H1 (cell line): ENCODE results near the gene SUOX. TPM values are rescaled to one million over a fixed set of nuclear protein-coding genes. Genes with fewer than 3 reads are reported as not detected.
A peak's percentile ranks its signal among the peaks of the same experiment; 100 is the strongest.

Source experiments
- EP300 ChIP-seq, 2 experiments: IDR thresholded peaks; 1 replicate in 1 of 2; 2 replicates in 1 of 2; pipeline ENCODE4 v1.6.1; 2011 to 2012; ENCODE audit warnings: low read depth in 2 of 2, low read length in 2 of 2, mild to moderate bottlenecking in 2 of 2, borderline replicate concordance in 1 of 2, inconsistent platforms in 1 of 2, moderate library complexity in 1 of 2
- EZH2 ChIP-seq: fragments of 200-600 bp; sonication (generic); IDR thresholded peaks from 2 replicates; pipeline ENCODE4 v1.7.1; 2012; ENCODE audit warnings: low read depth, mild to moderate bottlenecking, moderate library complexity, low read length, inconsistent platforms; ENCODE audit not compliant: severe bottlenecking
- HDAC2 ChIP-seq, 2 experiments: fragments of 300-600 bp in 1 of 2; sonication (generic) in 1 of 2; IDR thresholded peaks; 2 replicates each; pipeline ENCODE4 v1.6.1; 2011 to 2012; ENCODE audit warnings: low read depth in 2 of 2, low read length in 2 of 2, mild to moderate bottlenecking in 2 of 2, moderate library complexity in 2 of 2, borderline replicate concordance in 1 of 2, inconsistent platforms in 1 of 2
- JUND ChIP-seq: IDR thresholded peaks from 2 replicates; pipeline ENCODE4 v1.6.1; 2011; ENCODE audit warnings: mild to moderate bottlenecking, improper control_type of control experiment, low read length
- NANOG ChIP-seq: IDR thresholded peaks from 2 replicates; pipeline ENCODE4 v1.6.1; 2011; ENCODE audit warnings: low read length, low read depth, mild to moderate bottlenecking, inconsistent platforms; ENCODE audit not compliant: insufficient read depth, poor library complexity, severe bottlenecking
- PHF8 ChIP-seq: fragments of 200-600 bp; sonication (generic); conservative IDR thresholded peaks from 2 replicates; pipeline ENCODE4 v1.7.1; 2012; ENCODE audit warnings: low read depth, mild to moderate bottlenecking, inconsistent platforms, low read length, moderate library complexity
- POLR2AphosphoS5 ChIP-seq: IDR thresholded peaks from 2 replicates; pipeline ENCODE4 v1.6.1; 2011; ENCODE audit warnings: low read depth, low read length
- RAD21 ChIP-seq, 2 experiments: IDR thresholded peaks in 1 of 2; conservative IDR thresholded peaks in 1 of 2; 2 replicates each; pipeline ENCODE4 v1.6.1; 2011; ENCODE audit warnings: low read depth in 2 of 2, low read length in 2 of 2, improper control_type of control experiment in 1 of 2, inconsistent platforms in 1 of 2, mild to moderate bottlenecking in 1 of 2, moderate library complexity in 1 of 2
- SIN3A ChIP-seq, 2 experiments: IDR thresholded peaks in 1 of 2; conservative IDR thresholded peaks in 1 of 2; 2 replicates each; pipeline ENCODE4 v1.6.1; 2011 to 2012; ENCODE audit warnings: low read length in 2 of 2, improper control_type of control experiment in 1 of 2, low read depth in 1 of 2, mild to moderate bottlenecking in 1 of 2
- SIX5 ChIP-seq: IDR thresholded peaks from 2 replicates; pipeline ENCODE4 v1.6.1; 2011; ENCODE audit warnings: mild to moderate bottlenecking, low read depth, low read length
- SP4 ChIP-seq: IDR thresholded peaks from 2 replicates; pipeline ENCODE4 v1.6.1; 2012; ENCODE audit warnings: low read length, inconsistent platforms
- TAF7 ChIP-seq: optimal IDR thresholded peaks from 2 replicates; pipeline ENCODE3; 2011; ENCODE audit warnings: low read depth, mild to moderate bottlenecking, inconsistent platforms, low read length, moderate library complexity, borderline replicate concordance
- TCF12 ChIP-seq: IDR thresholded peaks from 2 replicates; pipeline ENCODE4 v1.6.1; 2011; ENCODE audit warnings: low read depth, mild to moderate bottlenecking, low read length
- polyA plus RNA-seq, 7 experiments: library from polyadenylated mRNA; depleted of rRNA in 3 of 7; stranded (reverse) in 5 of 7; unstranded in 2 of 7; fragments of >200 nt in 5 of 7; fragments of 200-250 nt in 2 of 7; gene quantifications; 1 replicate in 5 of 7; 2 replicates in 1 of 7; 4 replicates in 1 of 7; pipeline versions ENCODE4 v1.2.1 to v1.2.3, GENCODE V29; 2011 to 2013; ENCODE audit warnings: missing spikeins in 2 of 7, mixed read lengths in 2 of 7
- total RNA-seq: library from RNA; stranded (reverse); fragmentation: NEBNext Ultra II Directional; extraction: Animal tissue kit (Norgen Biotek cat#: 25700); gene quantifications from 2 replicates; pipeline ENCODE4 v1.2.1, GENCODE V29; 2021
- TF ChIP-seq, protein P1 (sequence below): IDR thresholded peaks from 2 replicates; pipeline ENCODE4 v1.6.1; 2012; ENCODE audit warnings: inconsistent platforms
- TF ChIP-seq, protein P2 (sequence below): IDR thresholded peaks from 2 replicates; pipeline ENCODE4 v1.6.1; 2012; ENCODE audit warnings: inconsistent platforms

SUOX gene
- total and polyA plus RNA-seq, 2 of the 8 experiments (the other 6 are each of a cell fraction or from before 2014, with no cell fraction given) = 22.5 to 31.3 TPM

DNA sequence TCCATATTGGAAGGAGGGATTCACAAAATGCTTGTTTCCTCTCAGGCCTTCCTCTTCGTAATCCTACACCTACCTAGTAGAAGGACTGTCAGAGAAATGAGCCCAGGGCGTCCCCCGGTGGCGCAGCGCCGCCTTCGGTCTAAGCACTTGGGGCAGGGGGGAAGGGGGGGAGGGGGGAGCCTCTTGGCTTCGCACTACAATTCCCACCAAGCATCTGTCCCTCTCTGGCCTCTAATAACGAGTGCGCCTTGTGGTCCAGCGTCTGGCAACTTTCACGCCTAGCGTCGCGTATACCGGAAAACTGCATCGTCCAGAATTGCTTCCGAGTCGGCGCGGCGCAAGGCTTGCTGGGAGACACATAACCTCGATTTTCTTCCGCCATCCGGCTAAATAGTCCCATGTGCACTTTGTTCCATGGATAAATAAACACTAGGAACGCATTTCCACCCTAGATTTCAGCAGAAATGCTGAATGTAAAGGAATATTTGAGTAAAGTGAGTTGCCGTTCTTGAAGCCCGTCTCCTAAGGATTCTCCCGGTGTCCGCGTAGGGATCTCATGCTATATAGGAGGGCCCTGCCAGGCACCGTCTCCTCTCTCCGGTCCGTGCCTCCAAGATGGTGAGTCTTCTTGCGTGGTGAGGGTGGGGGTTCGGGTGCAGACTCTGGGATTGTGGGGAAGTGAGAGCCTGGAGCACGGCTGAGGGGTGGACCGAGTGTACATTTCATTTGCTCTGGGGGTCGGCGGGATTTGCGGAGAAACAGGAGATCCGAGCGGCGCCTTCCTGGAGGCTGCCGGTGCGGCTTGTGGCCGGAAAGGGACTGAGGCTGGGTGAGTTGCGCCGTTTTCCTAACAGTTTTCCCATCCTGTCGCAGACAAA, 44.7 kb downstream of the SUOX start, which contains the start of gene RPS26 (continued):
- peak; percentile 63 to 69 for TF ChIP-seq RAD21 (IDR thresholded peaks at IDR 0.05 in 1 of 2, conservative IDR thresholded peaks at IDR 0.05 in 1 of 2; ENCODE audit: low read depth in 2 of 2, low read length in 2 of 2)
- TF ChIP-seq PHF8 = peak; percentile 96
- TF ChIP-seq POLR2AphosphoS5 = peak; percentile 99
- no peak for TF ChIP-seq NANOG
- TF ChIP-seq TAF7 = peak; percentile 98
- no peak for TF ChIP-seq EP300 (IDR thresholded peaks at IDR 0.05; ENCODE audit: borderline replicate concordance in 1 of 2, low read depth in 2 of 2, low read length in 2 of 2)
- no peak; the same call in 1 of the 2 replicates for TF ChIP-seq JUND
- peak in 1 of 2 experiments; percentile 88; a peak in 1 of 4 replicates for TF ChIP-seq SIN3A (conservative IDR thresholded peaks at IDR 0.05 in 1 of 2, IDR thresholded peaks at IDR 0.05 in 1 of 2; ENCODE audit: low read depth in 1 of 2, low read length in 2 of 2)
- TF ChIP-seq, protein P1, sequence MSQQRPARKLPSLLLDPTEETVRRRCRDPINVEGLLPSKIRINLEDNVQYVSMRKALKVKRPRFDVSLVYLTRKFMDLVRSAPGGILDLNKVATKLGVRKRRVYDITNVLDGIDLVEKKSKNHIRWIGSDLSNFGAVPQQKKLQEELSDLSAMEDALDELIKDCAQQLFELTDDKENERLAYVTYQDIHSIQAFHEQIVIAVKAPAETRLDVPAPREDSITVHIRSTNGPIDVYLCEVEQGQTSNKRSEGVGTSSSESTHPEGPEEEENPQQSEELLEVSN = peak; percentile 52
- TF ChIP-seq HDAC2 (IDR thresholded peaks at IDR 0.05; ENCODE audit: borderline replicate concordance in 1 of 2, low read depth in 2 of 2, low read length in 2 of 2) = peak in 1 of 2 experiments; percentile 14; a peak in 1 of 4 replicates
- TF ChIP-seq SIX5 = peak; percentile 70
- TF ChIP-seq EZH2 = no peak
- TF ChIP-seq, protein P2, sequence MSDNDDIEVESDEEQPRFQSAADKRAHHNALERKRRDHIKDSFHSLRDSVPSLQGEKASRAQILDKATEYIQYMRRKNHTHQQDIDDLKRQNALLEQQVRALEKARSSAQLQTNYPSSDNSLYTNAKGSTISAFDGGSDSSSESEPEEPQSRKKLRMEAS = peak; percentile 68
- peak; percentile 81 for TF ChIP-seq SP4
- TF ChIP-seq TCF12 = peak; percentile 68; the same call in 1 of the 2 replicates
